ENCODE measurements around the gene IL1RN. TPM values are rescaled to one million over a fixed set of nuclear protein-coding genes. Genes with fewer than 3 reads are reported as not detected.

IL1RN gene
- total and polyA plus RNA-seq, 10 of the 15 experiments (the other 5 are each of a cell fraction or from before 2014, with no cell fraction given), result 0.04 TPM; not detected in 7

DNA sequence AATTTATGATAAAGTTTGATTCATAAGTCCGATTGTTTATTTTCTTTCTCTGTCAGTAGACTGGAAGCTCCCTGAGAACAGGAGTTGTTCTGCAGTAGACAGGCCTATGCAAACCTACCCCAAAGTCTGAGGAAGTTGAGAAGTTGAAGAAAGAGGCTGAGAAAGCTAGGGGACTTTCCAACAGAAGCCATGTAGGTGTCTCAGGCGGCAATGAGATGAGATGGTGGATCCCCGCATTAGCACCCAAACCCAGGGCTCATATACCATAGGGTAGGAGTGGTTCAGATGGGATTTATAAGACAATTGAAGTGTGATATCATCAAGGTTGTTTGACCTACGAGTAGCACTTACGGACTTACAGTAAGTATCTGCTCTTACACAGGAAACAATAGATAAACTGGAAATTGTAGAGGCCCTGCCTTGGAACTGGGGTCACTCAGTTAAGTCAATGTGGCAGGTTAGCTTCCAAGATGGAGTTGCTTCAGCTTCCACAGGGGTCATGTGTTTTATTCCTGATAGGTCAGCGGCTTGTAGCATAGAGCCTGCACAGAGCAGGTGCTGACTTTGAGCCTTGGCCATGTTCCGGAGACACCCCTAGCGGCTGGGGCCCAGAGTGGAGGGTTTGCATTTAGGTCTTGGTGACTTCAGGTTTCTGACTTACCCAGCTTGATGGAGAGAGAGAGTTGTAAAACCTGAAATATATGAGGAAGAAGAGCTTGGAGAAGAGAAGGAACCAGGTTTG, 44.1 kb downstream of the IL1RN start:
- FAIRE-seq (no peak), ATAC-seq (no peak), DNase-seq (ENCODE audit: low read depth, low spot score) (no peak)
- no peak overlapping the region for H2AFZ ChIP-seq (ENCODE audit: control insufficient read depth, low read depth, low read length)
- H3K4me3 ChIP-seq, result no peak overlapping the region
- H3K9ac ChIP-seq (ENCODE audit: control insufficient read depth, insufficient read depth, low read length), result no peak overlapping the region
- POLR2A ChIA-PET, result no interaction called here
- no peak overlapping the region for H3K27ac ChIP-seq (ENCODE audit: control insufficient read depth, insufficient read depth)
- no peak overlapping the region for H3K4me2 ChIP-seq (ENCODE audit: control insufficient read depth, insufficient read depth)
- 83% methylated on average over 8 of the region's 8 CpGs for WGBS (ENCODE audit: insufficient coverage, insufficient replicate concordance, low lambda C conversion rate, missing lambda C conversion rate)
- H3K27me3 ChIP-seq (replicated peaks in 1 of 2; ENCODE audit: control insufficient read depth in 2 of 2, insufficient read depth in 2 of 2, low read length in 1 of 2), result no peaks in the 10 kb centered on the region
- intact Hi-C loops (cut with micrococcal nuclease; ENCODE audit: unreplicated experiment) (no loop called here), in situ Hi-C loops (cut with MboI) (no loop called here)
- H3K36me3 ChIP-seq (ENCODE audit: control insufficient read depth in 2 of 2, insufficient read depth in 2 of 2, low read length in 1 of 2), result peaks cover 0 to 3% of the 10 kb centered on the region in 2 experiments; a peak in 2 of 4 replicates
- peaks cover 5% of the 10 kb centered on the region; the same call in 1 of the 2 replicates for H4K20me1 ChIP-seq (ENCODE audit: control insufficient read depth, insufficient read depth)
- CTCF ChIA-PET, result interaction anchor here (1.0 to 13.8 kb wide), 4 partner anchors 9 to 34 kb away, joined by 5 to 195 read pairs (median 56); no protein-coding TSS in a partner anchor
- SMC1A ChIA-PET (ENCODE audit: uncharacterized antibody, unreplicated experiment), result interaction anchor here (2.1 kb wide), 1 partner anchor 33 kb away, joined by 6 read pairs; no protein-coding TSS in a partner anchor
- TF ChIP-seq EGR1 (IDR thresholded peaks at IDR 0.05; ENCODE audit: borderline replicate concordance in 1 of 2, low read depth in 2 of 2, low read length in 2 of 2) (no peak), EZH2 (IDR thresholded peaks at IDR 0.05; ENCODE audit: borderline replicate concordance, control insufficient read depth, low read depth, low read length) (no peak), CBX3 (IDR thresholded peaks at IDR 0.05; ENCODE audit: borderline replicate concordance, low read depth) (no peak), SMAD1 (IDR thresholded peaks at IDR 0.05; ENCODE audit: low read depth, partially characterized antibody) (no peak), YY1 (IDR thresholded peaks at IDR 0.05; ENCODE audit: low read depth, low read length) (no peak), BMI1 (IDR thresholded peaks at IDR 0.05; ENCODE audit: borderline replicate concordance) (no peak), BRCA1 (IDR thresholded peaks at IDR 0.05; ENCODE audit: low read depth, low read length) (no peak), CHD4 (IDR thresholded peaks at IDR 0.05) (no peak), CHD2 (IDR thresholded peaks at IDR 0.05; ENCODE audit: borderline replicate concordance, low read depth, low read length) (no peak), CEBPB (IDR thresholded peaks at IDR 0.05; ENCODE audit: borderline replicate concordance in 1 of 2, low read depth in 2 of 2, low read length in 2 of 2) (no peak), TCF3 (IDR thresholded peaks at IDR 0.05; ENCODE audit: borderline replicate concordance, insufficient read depth, low read depth, low read length) (no peak), ZNF207 (IDR thresholded peaks at IDR 0.05; ENCODE audit: borderline replicate concordance) (no peak), SIX5 (IDR thresholded peaks at IDR 0.05; ENCODE audit: low read depth, low read length, severe bottlenecking) (no peak)
- TF ChIP-seq, protein P1, sequence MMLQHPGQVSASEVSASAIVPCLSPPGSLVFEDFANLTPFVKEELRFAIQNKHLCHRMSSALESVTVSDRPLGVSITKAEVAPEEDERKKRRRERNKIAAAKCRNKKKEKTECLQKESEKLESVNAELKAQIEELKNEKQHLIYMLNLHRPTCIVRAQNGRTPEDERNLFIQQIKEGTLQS (IDR thresholded peaks at IDR 0.05; ENCODE audit: borderline replicate concordance, extremely low read depth, low read depth, low read length), result no peak
- TF ChIP-seq, protein P2, sequence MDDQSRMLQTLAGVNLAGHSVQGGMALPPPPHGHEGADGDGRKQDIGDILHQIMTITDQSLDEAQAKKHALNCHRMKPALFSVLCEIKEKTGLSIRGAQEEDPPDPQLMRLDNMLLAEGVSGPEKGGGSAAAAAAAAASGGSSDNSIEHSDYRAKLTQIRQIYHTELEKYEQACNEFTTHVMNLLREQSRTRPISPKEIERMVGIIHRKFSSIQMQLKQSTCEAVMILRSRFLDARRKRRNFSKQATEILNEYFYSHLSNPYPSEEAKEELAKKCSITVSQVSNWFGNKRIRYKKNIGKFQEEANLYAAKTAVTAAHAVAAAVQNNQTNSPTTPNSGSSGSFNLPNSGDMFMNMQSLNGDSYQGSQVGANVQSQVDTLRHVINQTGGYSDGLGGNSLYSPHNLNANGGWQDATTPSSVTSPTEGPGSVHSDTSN (IDR thresholded peaks at IDR 0.05; ENCODE audit: insufficient replicate concordance, low read depth, low read length), result no peak
- TF ChIP-seq, protein P3, sequence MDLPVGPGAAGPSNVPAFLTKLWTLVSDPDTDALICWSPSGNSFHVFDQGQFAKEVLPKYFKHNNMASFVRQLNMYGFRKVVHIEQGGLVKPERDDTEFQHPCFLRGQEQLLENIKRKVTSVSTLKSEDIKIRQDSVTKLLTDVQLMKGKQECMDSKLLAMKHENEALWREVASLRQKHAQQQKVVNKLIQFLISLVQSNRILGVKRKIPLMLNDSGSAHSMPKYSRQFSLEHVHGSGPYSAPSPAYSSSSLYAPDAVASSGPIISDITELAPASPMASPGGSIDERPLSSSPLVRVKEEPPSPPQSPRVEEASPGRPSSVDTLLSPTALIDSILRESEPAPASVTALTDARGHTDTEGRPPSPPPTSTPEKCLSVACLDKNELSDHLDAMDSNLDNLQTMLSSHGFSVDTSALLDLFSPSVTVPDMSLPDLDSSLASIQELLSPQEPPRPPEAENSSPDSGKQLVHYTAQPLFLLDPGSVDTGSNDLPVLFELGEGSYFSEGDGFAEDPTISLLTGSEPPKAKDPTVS (IDR thresholded peaks at IDR 0.05; ENCODE audit: low read depth, low read length), result no peak
- no peaks in the 10 kb centered on the region; the same call in 1 of the 3 replicates for H3K9me3 ChIP-seq (replicated peaks; ENCODE audit: control insufficient read depth, insufficient read depth, low read length)
- no TSS peak for BruUV-seq (replicated peaks)
- peaks cover 31% of the 10 kb centered on the region for H3K79me2 ChIP-seq (ENCODE audit: control insufficient read depth, insufficient read depth, low read length)
- RAD21 ChIA-PET (ENCODE audit: unreplicated experiment), result no interaction called here
- peaks cover 21% of the 10 kb centered on the region for H3K4me1 ChIP-seq (ENCODE audit: control insufficient read depth, insufficient read depth, low read length)

Data from GM12878 (cell line).